Right cardiac atrium (tissue), 5 donors: ENCODE results near the gene FZD2. TPM values are rescaled to one million over a fixed set of nuclear protein-coding genes. Genes with fewer than 3 reads are reported as not detected.

Source experiments
- ATAC-seq, 2 donors: fragments of 200-7000 bp; cut with Tn5 transposase; one replicate each; pipeline versions ENCODE4 v1.8.0 to v1.9.1; 2020; ENCODE audit warnings: moderate library complexity in 2 of 2, mild to moderate bottlenecking in 1 of 2
- DNase-seq, 3 donors: peaks; one replicate each; pipeline ENCODE4 v3.0.0-alpha.2; 2020
- H3K27ac ChIP-seq: one replicate; pipeline ENCODE4 v1.5.1; 2013; ENCODE audit warnings: mild to moderate bottlenecking, low read length, control low read depth, moderate library complexity
- H3K27me3 ChIP-seq: one replicate; pipeline ENCODE4 v1.6.1; 2013; ENCODE audit not compliant: control insufficient read depth, insufficient read depth
- H3K4me1 ChIP-seq: one replicate; pipeline ENCODE4 v1.6.1; 2013; ENCODE audit warnings: low read length; ENCODE audit not compliant: control insufficient read depth, insufficient read depth
- H3K4me3 ChIP-seq: one replicate; pipeline ENCODE4 v1.5.1; 2013; ENCODE audit warnings: low read length, control low read depth
- H3K9me3 ChIP-seq: one replicate; pipeline ENCODE4 v1.6.1; 2013; ENCODE audit warnings: low read length; ENCODE audit not compliant: control insufficient read depth
- WGBS: extraction: QIAGEN DNeasy Blood & Tissue Kit; methylation state at CpG from one replicate; pipeline ENCODE4 v1.1.7; 2013; 5-methylcytosine and 5-hydroxymethylcytosine counted together
- intact Hi-C, 4 donors: fragments of 100-400 bp; cut with DNase I; formaldehyde crosslinking; loops; one replicate each; pipeline versions ENCODE4 v1.11.0 to v1.14.0; 2022 to 2023
- polyA plus RNA-seq: library from polyadenylated mRNA; stranded (reverse); fragments of 200-250 nt; gene quantifications from one replicate; pipeline ENCODE4 v1.2.3, GENCODE V29; 2013
- total RNA-seq, 4 donors: library from RNA; stranded (reverse); fragmentation: NEBNext Ultra II Directional; extraction: Animal tissue kit (Norgen Biotek cat#: 25700); gene quantifications; one replicate each; pipeline ENCODE4 v1.2.1, GENCODE V29; 2021
- donor health status: healthy with polysubstance abuse.
- donor health status: DM: no; HTN: yes; CAD: no.
- donor health status: DM: no; HTN: no; CAD: no.
- donor health status: DM: no; HTN: yes; CAD: no; lungs with severe emphysema.
- donor health status: DM: yes; HTN: yes; CAD: no.

Gene FZD2
- total and polyA plus RNA-seq, 5 donors = 2.4 to 12.3 (median 7.4) TPM

- H3K27ac ChIP-seq = no peak overlapping the region
- intact Hi-C loops = no loop called here
- H3K4me1 ChIP-seq = no peaks in the 10 kb centered on the region
- no peak for DNase-seq
- no peaks in the 10 kb centered on the region for H3K27me3 ChIP-seq
- no peak overlapping the region for H3K4me3 ChIP-seq
- ATAC-seq = no peak
- 94% methylated on average over 6 of the region's 6 CpGs for WGBS
- no peaks in the 10 kb centered on the region for H3K9me3 ChIP-seq
Observed at GRCh38 chr17:44608727-44609435, 51.6 kb downstream of the FZD2 start.

DNA sequence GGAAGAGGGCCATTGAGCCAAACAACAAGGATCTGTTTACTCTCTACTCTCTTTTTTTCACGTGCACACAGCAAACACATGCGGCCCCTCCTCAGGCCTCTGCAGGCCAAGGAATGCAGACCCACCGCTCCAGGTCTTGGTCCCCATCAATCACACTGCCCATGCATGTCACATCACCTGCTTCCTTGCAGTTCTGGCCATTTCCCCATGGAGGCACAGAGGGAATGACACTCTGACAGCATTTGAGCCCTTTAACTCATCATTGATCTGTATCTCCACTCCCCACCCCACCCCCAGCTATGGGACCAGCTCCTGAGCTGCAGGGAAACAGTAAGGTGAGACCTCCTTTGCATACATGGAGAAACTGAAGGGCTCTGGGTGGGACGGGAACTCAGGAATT, 53.0 kb downstream of the FZD2 start:
- ATAC-seq = no peak
- WGBS = 64% methylated on average over 4 of the region's 4 CpGs
- Histone ChIP-seq H3K4me1 (no peaks in the 10 kb centered on the region), H3K27ac (no peak overlapping the region), H3K9me3 (no peaks in the 10 kb centered on the region), H3K27me3 (no peaks in the 10 kb centered on the region), H3K4me3 (no peak overlapping the region)
- DNase-seq = no peak
- intact Hi-C loops = no loop called here

Other genes with a start within 250 kb of the FZD2 start
- gene RUNDC3A, start 248.9 kb upstream of the FZD2 start, total RNA-seq = 1 to 10 TPM; 1.8 to 4.5 (median 2.3) TPM
- 1.6 TPM for gene RUNDC3A, start 248.9 kb upstream of the FZD2 start, polyA plus RNA-seq
- 10 to 100 TPM; 56.7 to 69.9 (median 66.4) TPM for gene SLC25A39, start 232.7 kb upstream of the FZD2 start, total RNA-seq
- 73.0 TPM for gene SLC25A39, start 232.7 kb upstream of the FZD2 start, polyA plus RNA-seq
- 100 to 1,000 TPM; 158 to 215 (median 194) TPM for gene GRN, start 212.2 kb upstream of the FZD2 start, total RNA-seq
- 100 TPM for gene GRN, start 212.2 kb upstream of the FZD2 start, polyA plus RNA-seq
- gene FAM171A2, start 193.6 kb upstream of the FZD2 start, total RNA-seq = 1 to 10 TPM; 2.4 to 4.0 (median 3.1) TPM
- 1.9 TPM for gene FAM171A2, start 193.6 kb upstream of the FZD2 start, polyA plus RNA-seq
- gene ITGA2B, start 167.8 kb upstream of the FZD2 start, total RNA-seq = 10 to 100 TPM in 1 of 4 donors, 1 to 10 TPM in 3; 3.9 to 14.3 (median 8.6) TPM
- gene ITGA2B, start 167.8 kb upstream of the FZD2 start, polyA plus RNA-seq = 3.4 TPM
- 10 to 100 TPM; 32.4 to 35.9 (median 33.9) TPM for gene GPATCH8, start 54.1 kb upstream of the FZD2 start, total RNA-seq
- 21.3 TPM for gene GPATCH8, start 54.1 kb upstream of the FZD2 start, polyA plus RNA-seq
- under 1 TPM in 2 of 4 donors, not detected in 2; 0.11 to 0.12 TPM for gene MEIOC, start 99.0 kb downstream of the FZD2 start, total RNA-seq
- gene MEIOC, start 99.0 kb downstream of the FZD2 start, polyA plus RNA-seq = 0.02 TPM
- 10 to 100 TPM; 23.4 to 25.9 (median 24.1) TPM for gene CCDC43, start 132.3 kb downstream of the FZD2 start, total RNA-seq
- gene CCDC43, start 132.3 kb downstream of the FZD2 start, polyA plus RNA-seq = 19.0 TPM
- gene DBF4B, start 151.2 kb downstream of the FZD2 start, total RNA-seq = 1 to 10 TPM; 5.1 to 6.0 (median 5.9) TPM
- gene DBF4B, start 151.2 kb downstream of the FZD2 start, polyA plus RNA-seq = 5.6 TPM
- 10 to 100 TPM in 3 of 4 donors, 1 to 10 TPM in 1; 9.5 to 43.3 (median 34.0) TPM for gene ADAM11, start 201.5 kb downstream of the FZD2 start, total RNA-seq
- gene ADAM11, start 201.5 kb downstream of the FZD2 start, polyA plus RNA-seq = 21.5 TPM